Trophoblast cell (in vitro differentiated cells and primary cell): ENCODE measurements around the gene VSIG8.

Source experiments
- DNase-seq, 2 donors: peaks; one replicate each; pipeline ENCODE4 v3.0.0-alpha.2; 2016
- H2AFZ ChIP-seq: 2 replicates; pipeline ENCODE4 v1.6.1; 2013; ENCODE audit warnings: low read length, moderate library complexity, mild to moderate bottlenecking; ENCODE audit not compliant: insufficient read depth, poor library complexity
- H2AK5ac ChIP-seq: 2 replicates; pipeline ENCODE4 v1.6.1; 2013; ENCODE audit warnings: mild to moderate bottlenecking, low read length
- H2BK120ac ChIP-seq: 2 replicates; pipeline ENCODE4 v1.6.1; 2013; ENCODE audit warnings: low read length, mild to moderate bottlenecking, moderate library complexity; ENCODE audit not compliant: insufficient read depth, poor library complexity
- H2BK12ac ChIP-seq: 2 replicates; pipeline ENCODE4 v1.6.1; 2013; ENCODE audit warnings: mild to moderate bottlenecking, low read length, moderate library complexity
- H2BK5ac ChIP-seq: 2 replicates; pipeline ENCODE4 v1.6.1; 2013; ENCODE audit warnings: low read length, low read depth, moderate library complexity, mild to moderate bottlenecking; ENCODE audit not compliant: poor library complexity
- H3K14ac ChIP-seq: 2 replicates; pipeline ENCODE4 v1.6.1; 2013; ENCODE audit warnings: mild to moderate bottlenecking, low read length
- H3K18ac ChIP-seq: 2 replicates; pipeline ENCODE4 v1.6.1; 2013; ENCODE audit warnings: mild to moderate bottlenecking, low read length
- H3K23ac ChIP-seq: 2 replicates; pipeline ENCODE4 v1.6.1; 2013; ENCODE audit warnings: low read length
- H3K27ac ChIP-seq: 2 replicates; pipeline ENCODE4 v1.5.1; 2013; ENCODE audit warnings: low read depth, mild to moderate bottlenecking, inconsistent platforms, low read length, moderate library complexity
- H3K27me3 ChIP-seq: 2 replicates; pipeline ENCODE4 v1.6.1; 2013; ENCODE audit warnings: inconsistent platforms, mild to moderate bottlenecking, low read length, moderate library complexity; ENCODE audit not compliant: insufficient read depth
- H3K36me3 ChIP-seq, 2 experiments: 1 replicate in 1 of 2; 2 replicates in 1 of 2; pipeline ENCODE4 v1.6.1; 2013; ENCODE audit warnings: low read length in 2 of 2, mild to moderate bottlenecking in 2 of 2, moderate library complexity in 1 of 2; ENCODE audit not compliant: insufficient read depth in 2 of 2, control insufficient read depth in 1 of 2
- H3K4ac ChIP-seq: 2 replicates; pipeline ENCODE4 v1.6.1; 2013; ENCODE audit warnings: low read depth, mild to moderate bottlenecking, low read length, moderate library complexity
- H3K4me1 ChIP-seq, 2 experiments: 1 replicate in 1 of 2; 2 replicates in 1 of 2; pipeline ENCODE4 v1.6.1; 2013; ENCODE audit warnings: low read length in 2 of 2, mild to moderate bottlenecking in 2 of 2, moderate library complexity in 1 of 2; ENCODE audit not compliant: insufficient read depth in 2 of 2, control insufficient read depth in 1 of 2
- H3K4me2 ChIP-seq: 2 replicates; pipeline ENCODE4 v1.6.1; 2013; ENCODE audit warnings: inconsistent platforms, mild to moderate bottlenecking, low read length, moderate library complexity
- H3K4me3 ChIP-seq: 2 replicates; pipeline ENCODE4 v1.5.1; 2013; ENCODE audit warnings: mild to moderate bottlenecking, low read depth, low read length, inconsistent platforms
- H3K79me1 ChIP-seq: one replicate; pipeline ENCODE4 v1.6.1; 2013; ENCODE audit warnings: low read length
- H3K79me2 ChIP-seq: 2 replicates; pipeline ENCODE4 v1.6.1; 2013; ENCODE audit warnings: low read length, mild to moderate bottlenecking; ENCODE audit not compliant: control insufficient read depth, insufficient read depth, poor library complexity
- H3K9ac ChIP-seq: 2 replicates; pipeline ENCODE4 v1.6.1; 2013; ENCODE audit warnings: mild to moderate bottlenecking, low read length
- H3K9me3 ChIP-seq: 2 replicates; pipeline ENCODE4 v1.6.1; 2013; ENCODE audit warnings: low read depth, mild to moderate bottlenecking, control low read depth, inconsistent platforms, low read length; ENCODE audit not compliant: insufficient read depth
- H4K12ac ChIP-seq: 2 replicates; pipeline ENCODE4 v1.6.1; 2013; ENCODE audit warnings: low read depth, mild to moderate bottlenecking, low read length, moderate library complexity
- H4K8ac ChIP-seq: 2 replicates; pipeline ENCODE4 v1.6.1; 2013; ENCODE audit warnings: low read depth, mild to moderate bottlenecking, low read length, moderate library complexity
- H4K91ac ChIP-seq: one replicate; pipeline ENCODE4 v1.6.1; 2013; ENCODE audit warnings: low read depth, mild to moderate bottlenecking, low read length, moderate library complexity
- WGBS: extraction: QIAGEN DNeasy Blood & Tissue Kit; methylation state at CpG from one replicate; pipeline ENCODE4 v1.1.7; 2013; ENCODE audit warnings: missing lambda C conversion rate; ENCODE audit not compliant: insufficient read length, insufficient coverage; ENCODE audit errors: extremely low coverage; 5-methylcytosine and 5-hydroxymethylcytosine counted together

The VSIG8 gene

GRCh38 chr1:159895836-159896545 lies 33.5 kb upstream of the VSIG8 start:
- Histone ChIP-seq H3K9me3 (no peaks in the 10 kb centered on the region), H4K12ac (no peak overlapping the region), H2BK120ac (no peak overlapping the region), H2BK5ac (no peak overlapping the region), H3K9ac (no peak overlapping the region), H3K18ac (no peak overlapping the region), H3K4ac (no peak overlapping the region), H3K4me3 (no peak overlapping the region), H2AFZ (no peak overlapping the region), H3K79me1 (peaks cover 19% of the 10 kb centered on the region), H3K4me2 (no peak overlapping the region), H3K79me2 (no peaks in the 10 kb centered on the region), H3K27ac (no peak overlapping the region), H3K27me3 (no peaks in the 10 kb centered on the region), H3K36me3 (no peaks in the 10 kb centered on the region), H3K23ac (no peak overlapping the region), H3K14ac (no peak overlapping the region), H2BK12ac (no peak overlapping the region), H4K91ac (no peak overlapping the region), H3K4me1 (peaks cover 11 to 17% of the 10 kb centered on the region in 2 experiments), H2AK5ac (no peak overlapping the region), H4K8ac (no peak overlapping the region)
- WGBS, result no CpG with 5 or more reads among the region's 6 CpGs
- DNase-seq, result no peak

GRCh38 chr1:159895286-159895685 lies 32.8 kb upstream of the VSIG8 start:
- Histone ChIP-seq H3K4me3 (no peak overlapping the region), H3K9ac (no peak overlapping the region), H4K12ac (no peak overlapping the region), H2BK120ac (no peak overlapping the region), H3K9me3 (no peaks in the 10 kb centered on the region), H2BK5ac (no peak overlapping the region), H3K4ac (no peak overlapping the region), H4K8ac (no peak overlapping the region), H2BK12ac (no peak overlapping the region), H4K91ac (no peak overlapping the region), H3K4me2 (no peak overlapping the region), H3K23ac (no peak overlapping the region), H3K14ac (no peak overlapping the region), H3K18ac (no peak overlapping the region), H3K79me2 (no peaks in the 10 kb centered on the region), H3K79me1 (peaks cover 15% of the 10 kb centered on the region), H2AK5ac (no peak overlapping the region), H2AFZ (no peak overlapping the region), H3K27ac (no peak overlapping the region), H3K4me1 (peaks cover 8 to 13% of the 10 kb centered on the region in 2 experiments), H3K27me3 (no peaks in the 10 kb centered on the region), H3K36me3 (no peaks in the 10 kb centered on the region)
- DNase-seq, result no peak
- WGBS, result no CpG with 5 or more reads among the region's 3 CpGs

GRCh38 chr1:159892944-159893343 lies 30.5 kb upstream of the VSIG8 start:
- no peaks in the 10 kb centered on the region for H3K36me3 ChIP-seq
- H3K4me2 ChIP-seq, result no peak overlapping the region
- H4K12ac ChIP-seq, result no peak overlapping the region
- no peaks in the 10 kb centered on the region for H3K27me3 ChIP-seq
- peak overlapping the region; percentile 61 for H2BK12ac ChIP-seq
- H3K27ac ChIP-seq, result no peak overlapping the region
- H3K9me3 ChIP-seq, result no peaks in the 10 kb centered on the region
- peaks cover 12% of the 10 kb centered on the region for H3K79me1 ChIP-seq
- no peak overlapping the region for H3K23ac ChIP-seq
- no CpG with 5 or more reads among the region's 5 CpGs for WGBS
- DNase-seq, result peak in 1 of 2 donors; percentile 53
- peaks cover 11% of the 10 kb centered on the region in 2 experiments for H3K4me1 ChIP-seq
- H3K9ac ChIP-seq, result no peak overlapping the region
- no peak overlapping the region for H2BK120ac ChIP-seq
- H3K4me3 ChIP-seq, result no peak overlapping the region
- no peak overlapping the region for H3K4ac ChIP-seq
- no peaks in the 10 kb centered on the region for H3K79me2 ChIP-seq
- no peak overlapping the region for H4K8ac ChIP-seq
- peak overlapping the region; percentile 60 for H4K91ac ChIP-seq
- H2AK5ac ChIP-seq, result peak overlapping the region; percentile 40
- H3K14ac ChIP-seq, result no peak overlapping the region
- H2AFZ ChIP-seq, result no peak overlapping the region
- no peak overlapping the region for H2BK5ac ChIP-seq
- H3K18ac ChIP-seq, result no peak overlapping the region

- no peaks in the 10 kb centered on the region for H3K79me2 ChIP-seq
- H4K12ac ChIP-seq, result no peak overlapping the region
- DNase-seq, result peak; percentile 78 to 90
- no peak overlapping the region for H3K4me2 ChIP-seq
- no peak overlapping the region for H2BK12ac ChIP-seq
- H2AFZ ChIP-seq, result no peak overlapping the region
- H4K91ac ChIP-seq, result no peak overlapping the region
- H3K27ac ChIP-seq, result no peak overlapping the region
- no peak overlapping the region for H3K4me3 ChIP-seq
- H3K27me3 ChIP-seq, result no peaks in the 10 kb centered on the region
- H2AK5ac ChIP-seq, result no peak overlapping the region
- no peak overlapping the region for H2BK5ac ChIP-seq
- H3K79me1 ChIP-seq, result peaks cover 12% of the 10 kb centered on the region
- no peak overlapping the region for H4K8ac ChIP-seq
- H2BK120ac ChIP-seq, result no peak overlapping the region
- peaks cover 11% of the 10 kb centered on the region in 2 experiments for H3K4me1 ChIP-seq
- no peak overlapping the region for H3K18ac ChIP-seq
- H3K23ac ChIP-seq, result no peak overlapping the region
- no peak overlapping the region for H3K4ac ChIP-seq
- no CpG with 5 or more reads among the region's 7 CpGs for WGBS
- no peaks in the 10 kb centered on the region for H3K9me3 ChIP-seq
- H3K9ac ChIP-seq, result no peak overlapping the region
- H3K14ac ChIP-seq, result no peak overlapping the region
- no peaks in the 10 kb centered on the region for H3K36me3 ChIP-seq
These were observed 29.1 kb upstream of the VSIG8 start for GRCh38 chr1:159891275-159892157.
